Activated CD4-positive, alpha-beta T cell treated with anti-CD3 and anti-CD28 coated beads, Interleukin-2, amount 50 U/mL, for 16 hours (primary cell): ENCODE measurements around the gene EVC2.
"Not testable (repeated sequence)": the region's sequence is repeated elsewhere in the genome, so short reads cannot be mapped to it uniquely, and the experiment has no call there.

Experiments
- DNase-seq: peaks from one replicate; pipeline ENCODE4 v3.0.0-alpha.2; 2020

Gene EVC2

DNA sequence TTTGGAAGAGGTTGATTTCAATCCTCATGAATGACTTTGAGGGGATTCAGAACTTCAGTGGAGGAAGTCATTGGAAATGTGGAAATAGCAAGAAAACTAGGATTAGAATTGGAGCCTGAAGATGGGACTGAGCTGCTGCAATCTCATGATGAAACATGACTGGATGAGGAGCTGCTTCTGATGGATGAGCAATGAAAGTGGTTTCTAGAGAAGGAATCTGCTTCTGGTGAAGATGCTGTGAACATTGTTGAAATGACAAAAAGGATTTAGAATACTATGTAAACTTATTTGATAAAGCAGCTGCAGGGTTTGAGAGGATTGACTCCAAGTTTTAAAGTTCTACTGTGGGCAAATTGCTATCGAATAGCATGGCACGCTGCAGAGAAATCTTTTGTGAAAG lies 29.7 kb upstream of the EVC2 start:
- no peak for DNase-seq

DNA sequence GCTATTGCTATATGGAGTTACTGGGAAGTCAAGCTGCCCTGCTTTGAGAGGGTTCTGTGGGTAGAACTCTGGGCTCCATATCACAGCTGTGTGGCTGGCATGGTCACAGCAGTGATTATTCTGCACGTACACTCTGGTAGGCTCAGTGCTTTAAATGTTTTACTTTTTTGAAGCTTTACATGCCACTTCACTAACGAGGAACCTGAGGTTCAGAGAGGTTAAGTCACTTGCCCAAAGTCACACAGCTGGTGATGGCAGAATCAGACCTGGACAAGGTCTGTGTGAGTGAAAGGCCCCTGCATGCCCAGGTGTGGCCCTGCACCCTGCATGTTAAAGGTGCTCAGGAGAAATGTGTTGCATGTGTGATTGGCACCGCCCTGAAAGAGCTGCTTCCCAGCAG lies 27.1 kb upstream of the EVC2 start:
- no peak for DNase-seq

DNA sequence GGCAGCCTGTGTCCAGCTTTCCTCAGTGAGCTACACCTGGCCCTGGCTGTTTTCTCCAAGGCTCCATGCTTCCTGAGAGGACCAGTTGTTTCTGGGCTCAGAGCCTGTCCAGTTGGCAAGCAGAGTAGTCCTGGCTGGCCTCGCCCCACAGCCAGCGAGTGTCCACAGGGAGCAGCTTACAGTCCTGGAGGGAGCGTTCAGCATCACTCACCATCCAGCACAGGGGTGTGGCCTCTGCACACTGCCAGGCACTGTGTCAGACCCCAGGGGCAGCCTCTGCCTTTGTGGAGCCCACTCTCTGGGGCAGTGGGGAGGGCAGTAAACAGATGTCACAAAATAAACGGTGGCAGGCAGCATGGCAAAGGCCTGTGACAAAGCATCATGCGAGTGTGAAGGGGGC lies 26.5 kb upstream of the EVC2 start:
- no peak for DNase-seq

DNA sequence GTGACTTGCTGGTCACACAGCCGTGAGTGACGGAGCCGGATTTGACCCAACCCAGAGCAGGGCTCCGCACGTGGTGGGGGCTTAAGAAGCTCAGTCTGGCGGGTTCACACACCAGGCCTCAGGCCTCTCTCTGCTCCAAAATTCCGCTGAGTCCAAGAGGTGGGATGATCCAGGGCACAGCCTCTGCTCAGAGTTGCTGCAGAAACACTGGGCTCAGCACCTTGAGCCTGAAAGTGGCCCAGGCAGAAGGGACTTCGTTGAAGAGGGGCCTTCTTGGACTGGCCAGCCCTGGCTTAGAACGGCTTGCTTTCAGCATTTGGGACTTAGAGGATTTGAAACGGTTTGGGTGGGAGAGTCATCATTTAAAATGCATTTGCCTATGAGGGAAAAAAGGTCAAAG lies 23.8 kb upstream of the EVC2 start:
- no peak for DNase-seq

DNA sequence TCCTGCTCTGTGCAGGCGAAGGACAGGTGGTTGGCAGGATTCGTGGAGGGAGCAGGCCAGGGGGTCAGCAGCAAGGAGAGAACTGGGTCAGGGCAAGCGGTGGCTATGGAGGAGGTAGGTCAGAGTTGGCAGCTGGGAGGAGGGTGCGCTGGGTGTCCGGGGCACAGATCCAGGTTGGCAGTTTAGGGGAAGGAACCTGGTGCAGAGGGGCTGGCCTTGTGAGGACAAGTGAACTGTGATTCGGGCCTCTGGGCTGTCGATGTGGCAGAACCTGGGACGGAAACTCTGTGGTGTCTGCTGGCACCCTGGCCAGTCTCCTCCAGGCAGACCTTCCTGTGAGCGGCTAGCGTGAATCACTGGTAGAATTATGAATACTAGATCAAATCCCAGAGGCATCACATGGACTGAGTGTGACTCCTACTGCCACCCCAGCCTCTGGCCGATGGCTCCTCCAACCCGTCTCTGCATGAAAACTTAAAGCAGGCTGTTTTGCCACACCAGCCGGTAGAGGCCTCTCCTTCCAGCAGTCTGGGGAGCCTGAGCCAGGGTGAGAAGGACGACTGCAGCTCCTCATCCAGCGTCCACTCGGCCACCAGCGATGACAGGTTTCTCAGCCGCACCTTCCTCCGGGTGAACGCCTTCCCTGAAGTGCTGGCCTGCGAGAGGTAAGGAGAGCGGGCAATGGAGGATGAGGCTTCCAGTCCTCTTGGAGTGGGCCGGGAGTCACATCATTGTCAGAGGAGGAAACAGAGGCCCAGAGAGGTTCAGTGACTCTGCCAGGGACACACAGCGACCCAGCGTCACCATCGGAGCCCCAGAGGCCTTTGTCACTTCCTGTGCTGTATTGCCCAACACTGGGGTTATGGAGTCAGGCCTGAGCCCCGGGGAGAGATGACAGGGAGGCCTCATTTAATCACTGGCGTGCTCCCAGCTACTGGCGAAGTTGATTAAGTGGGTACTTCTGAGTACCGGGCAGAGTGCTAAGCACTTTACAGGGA lies 22.9 kb upstream of the EVC2 start:
- no peak for DNase-seq

DNA sequence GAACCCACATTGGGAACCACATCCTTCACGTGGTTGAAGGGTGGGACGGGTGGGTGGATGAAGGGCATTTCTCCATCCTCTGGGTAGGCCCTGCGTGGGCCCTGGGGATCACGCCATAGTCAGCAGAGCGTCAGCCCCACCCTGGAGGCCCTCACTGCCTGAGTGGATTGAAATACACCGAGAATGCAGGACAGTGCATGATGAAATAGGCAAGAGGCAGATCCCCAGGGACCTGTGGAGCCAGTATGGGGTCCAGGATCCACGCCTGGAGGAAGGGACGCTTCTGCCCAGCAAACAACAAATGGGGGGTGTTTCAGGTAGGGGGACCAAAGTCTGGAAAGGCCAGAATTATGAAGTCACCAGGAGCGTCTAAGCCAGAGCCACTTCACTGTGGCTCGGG lies 22.1 kb upstream of the EVC2 start:
- DNase-seq: no peak

DNA sequence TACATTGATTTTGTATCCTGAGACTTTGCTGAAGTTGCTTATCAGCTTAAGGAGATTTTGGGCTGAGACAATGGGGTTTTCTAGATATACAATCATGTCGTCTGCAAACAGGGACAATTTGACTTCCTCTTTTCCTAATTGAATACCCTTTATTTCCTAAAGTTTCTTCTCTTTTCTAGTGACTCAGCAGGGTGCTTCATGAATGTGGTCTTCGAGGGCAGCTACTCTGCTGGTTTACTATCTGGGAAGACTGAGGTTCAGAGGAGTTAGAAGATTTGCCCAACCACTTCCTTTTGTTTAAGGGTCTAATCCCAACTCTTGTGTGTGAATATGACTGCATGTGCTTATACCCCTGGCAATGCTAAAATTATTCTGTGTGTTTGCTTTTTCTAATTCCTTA lies 20.1 kb upstream of the EVC2 start:
- not testable (repeated sequence) for DNase-seq

DNA sequence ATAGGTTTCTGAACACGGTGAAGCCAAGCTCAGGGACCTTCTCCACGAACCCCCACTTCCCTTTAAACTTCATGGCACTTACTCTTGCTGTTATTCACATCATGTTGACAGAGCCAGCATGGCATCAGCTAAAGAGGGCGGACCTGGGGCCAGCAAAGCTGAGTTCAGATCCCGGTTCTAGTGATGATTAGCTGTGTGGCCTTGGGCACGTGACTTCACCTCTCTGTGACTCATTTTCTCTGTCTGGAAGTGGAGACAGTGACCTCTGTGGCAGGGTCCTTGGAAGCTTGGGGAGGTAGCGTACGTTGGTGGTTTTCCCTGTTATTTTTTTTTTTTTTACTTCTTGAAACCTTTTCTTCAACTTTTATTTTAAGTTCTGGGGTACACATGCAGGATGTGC lies 16.0 kb upstream of the EVC2 start:
- no peak for DNase-seq

DNA sequence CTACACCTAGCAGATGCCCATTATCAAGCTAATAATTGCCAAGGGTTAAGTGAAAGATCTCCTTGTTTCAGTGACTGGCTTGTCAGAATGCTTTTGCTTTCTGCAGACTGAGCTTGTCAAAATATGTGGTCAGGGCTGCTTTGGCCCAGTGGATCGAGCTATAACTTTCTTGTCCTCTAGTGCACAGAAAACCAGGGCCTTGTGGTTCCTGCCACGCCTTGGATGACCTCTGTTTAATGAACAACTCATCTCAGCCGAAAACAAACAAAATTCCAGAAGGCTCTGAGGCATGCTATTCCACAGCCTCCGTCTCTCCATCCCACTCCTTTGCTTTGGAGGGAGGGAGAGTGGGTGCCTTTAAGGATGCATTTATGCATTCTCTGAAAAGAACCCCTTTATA lies 14.0 kb upstream of the EVC2 start:
- DNase-seq: no peak

DNA sequence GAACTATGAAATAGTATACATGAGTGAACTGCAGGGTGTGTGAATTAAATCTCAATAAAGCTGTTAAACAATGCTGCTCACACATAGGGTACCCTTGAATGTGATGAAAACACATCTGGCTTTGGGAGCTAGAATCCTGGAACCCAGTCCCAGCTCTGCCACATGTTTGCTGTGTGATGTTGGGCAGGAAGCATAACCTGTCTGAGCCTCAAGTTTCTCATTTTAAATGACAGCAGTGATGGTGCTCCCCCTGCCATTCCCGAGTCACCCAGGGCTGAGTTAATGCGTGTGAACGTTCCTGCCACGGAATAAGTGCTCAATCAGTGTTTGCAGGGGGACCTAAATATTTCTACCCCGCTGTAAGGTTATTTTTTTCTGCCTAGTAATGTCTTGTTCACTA lies 13.6 kb upstream of the EVC2 start:
- no peak for DNase-seq

DNA sequence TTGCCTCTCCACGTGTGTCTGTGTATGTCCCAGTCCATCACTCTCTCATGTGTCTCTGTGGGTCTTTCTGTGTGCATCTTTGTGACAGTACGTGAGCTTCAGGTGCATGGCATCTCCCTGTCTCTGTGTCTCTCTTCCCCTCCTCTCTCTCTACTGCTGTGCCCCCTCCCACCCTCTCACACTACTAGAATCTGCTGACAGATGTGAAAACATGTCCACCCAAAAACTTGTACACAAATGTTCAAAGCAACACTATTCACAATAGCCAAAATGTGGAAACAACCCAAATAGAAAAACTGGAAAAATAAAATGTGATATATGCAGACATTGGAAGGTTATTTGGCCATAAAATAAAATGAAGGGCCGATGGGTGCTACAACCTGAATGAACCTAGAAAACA lies 12.6 kb upstream of the EVC2 start:
- DNase-seq: no peak

DNA sequence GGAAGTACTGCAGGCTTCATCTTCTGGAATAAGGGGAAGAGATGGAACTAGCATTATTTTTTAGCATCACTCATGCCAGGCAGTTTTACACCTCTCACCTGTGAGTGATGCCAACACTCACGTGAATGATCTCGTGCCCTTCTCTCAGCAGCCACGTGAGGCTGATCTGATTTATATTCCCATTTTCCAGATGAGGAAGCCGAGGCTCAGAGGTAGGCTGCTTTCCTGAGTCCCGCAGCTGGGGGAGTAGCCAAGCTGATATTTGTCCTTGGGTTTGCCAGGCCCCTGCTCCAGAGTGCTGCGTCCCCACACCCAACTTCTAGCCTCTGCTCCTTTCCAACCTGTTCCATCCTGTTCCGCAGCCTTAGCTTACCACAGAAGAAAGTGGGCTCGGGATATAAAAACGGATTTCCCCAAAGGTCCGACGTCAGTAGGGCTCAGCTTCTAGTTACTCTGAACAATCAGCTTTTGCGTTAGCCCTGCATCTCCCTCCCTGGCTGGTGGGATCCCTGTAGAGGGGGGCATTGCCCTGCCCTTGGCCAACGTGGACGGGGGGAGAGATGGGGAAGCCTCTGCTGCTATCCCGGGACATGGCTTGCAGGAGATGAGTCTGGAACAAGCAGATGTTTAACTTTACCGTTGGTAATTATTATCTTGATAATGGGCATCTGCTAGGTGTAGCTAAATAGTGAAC lies 11.9 kb upstream of the EVC2 start:
- no peak for DNase-seq

DNA sequence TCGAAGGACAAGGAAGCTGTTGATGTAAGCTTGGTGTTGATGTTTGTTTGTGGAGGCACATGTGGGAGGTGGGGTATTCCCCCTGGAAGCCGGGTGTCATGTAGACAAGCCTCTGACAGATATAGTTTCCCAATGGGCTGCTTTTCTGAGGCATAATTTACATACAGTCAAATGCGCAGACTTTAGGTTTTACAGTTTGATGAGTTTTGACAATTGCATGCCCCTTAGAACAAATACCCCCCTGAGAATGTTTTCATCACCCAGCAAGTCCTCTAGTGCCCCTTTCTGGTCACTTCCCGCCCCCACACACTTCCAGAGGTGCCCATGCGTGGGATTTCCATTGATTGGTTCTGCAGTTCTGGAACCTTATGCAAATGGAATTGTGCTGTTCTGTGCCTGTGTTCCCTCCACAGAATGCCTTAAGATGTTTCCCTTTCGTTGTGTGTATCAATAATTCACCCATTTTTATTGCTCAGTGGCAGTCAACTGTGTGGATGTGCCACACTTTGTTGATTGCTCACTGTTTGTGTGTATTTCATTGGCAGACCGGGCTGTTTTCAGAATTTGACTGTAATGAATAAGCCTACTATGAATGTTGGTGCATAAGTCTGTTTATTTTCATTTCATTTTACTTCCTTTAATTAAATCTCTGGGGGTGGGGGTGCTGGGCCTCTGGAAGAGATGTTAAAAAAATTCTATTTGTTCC lies 11.1 kb upstream of the EVC2 start:
- no peak for DNase-seq

DNA sequence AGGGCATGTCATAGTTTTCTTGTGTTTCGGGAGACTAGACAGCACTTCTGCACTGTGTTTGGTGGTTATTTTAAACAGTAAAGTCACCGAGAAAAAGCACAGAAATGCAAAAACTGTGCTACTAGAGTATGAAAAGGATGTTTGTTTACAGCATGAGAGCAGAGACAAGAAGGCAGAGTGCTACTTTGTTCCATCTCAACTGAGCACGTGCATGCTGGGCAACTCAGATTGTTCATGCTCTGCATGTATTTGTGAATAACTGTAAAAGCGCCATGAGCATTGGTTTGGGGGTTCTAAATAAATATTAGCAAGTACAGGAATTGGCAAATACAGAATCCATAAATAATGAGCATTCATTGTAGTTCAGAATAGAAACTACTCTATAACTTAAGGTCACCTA lies 10.1 kb upstream of the EVC2 start:
- DNase-seq: no peak

DNA sequence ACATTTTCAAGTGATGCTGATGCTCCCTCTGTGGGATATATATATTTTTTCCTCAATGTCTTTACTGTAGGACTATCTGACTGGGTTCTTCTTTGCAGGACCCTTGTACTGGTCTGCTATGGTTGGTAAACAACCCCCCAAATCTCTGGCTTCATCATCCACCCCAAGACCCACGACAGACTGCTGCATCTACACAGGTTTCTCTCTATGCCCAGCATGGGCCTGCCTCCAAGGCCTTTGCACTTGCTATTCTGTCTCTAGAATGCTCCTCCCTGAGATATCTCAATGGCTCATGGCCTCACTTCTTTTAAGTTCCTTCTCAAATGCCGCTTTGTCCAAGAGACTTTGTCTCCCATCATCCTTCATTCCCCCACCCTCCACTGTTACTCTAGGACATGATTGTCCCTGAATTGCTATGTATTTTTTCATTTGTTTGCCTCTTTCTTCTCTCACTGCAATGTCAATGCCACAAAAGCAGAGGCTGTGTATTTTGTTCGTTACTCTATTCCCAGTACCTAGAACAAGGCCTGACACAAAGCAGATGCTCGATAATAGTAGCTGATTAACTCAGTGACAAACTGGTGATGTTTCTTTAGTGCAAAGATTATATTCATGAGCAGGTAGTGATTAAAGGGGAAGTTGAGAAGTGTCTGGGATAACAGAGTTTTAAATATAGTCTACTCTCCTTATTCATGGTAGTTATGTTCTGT lies 9.2 kb upstream of the EVC2 start:
- no peak for DNase-seq

DNA sequence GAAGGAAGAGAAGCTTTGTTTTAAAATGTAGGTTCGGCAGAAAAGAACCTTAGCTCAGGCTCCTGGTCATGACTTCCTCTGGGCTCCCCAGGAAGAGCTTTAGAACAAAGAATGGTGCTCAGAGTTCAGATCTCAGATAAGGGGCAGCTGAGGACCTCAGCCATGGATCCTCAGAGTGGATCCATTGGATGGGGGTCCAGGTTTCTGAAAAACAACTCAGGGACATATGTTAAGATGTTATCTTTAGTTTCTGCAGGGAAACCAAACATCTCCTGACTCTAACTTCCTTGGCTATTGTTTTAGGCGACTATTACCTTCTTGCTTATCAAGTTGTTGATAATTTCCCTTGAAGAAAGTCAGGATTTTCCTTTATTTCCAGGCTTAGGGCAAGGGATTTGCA lies 8.0 kb upstream of the EVC2 start:
- no peak for DNase-seq

DNA sequence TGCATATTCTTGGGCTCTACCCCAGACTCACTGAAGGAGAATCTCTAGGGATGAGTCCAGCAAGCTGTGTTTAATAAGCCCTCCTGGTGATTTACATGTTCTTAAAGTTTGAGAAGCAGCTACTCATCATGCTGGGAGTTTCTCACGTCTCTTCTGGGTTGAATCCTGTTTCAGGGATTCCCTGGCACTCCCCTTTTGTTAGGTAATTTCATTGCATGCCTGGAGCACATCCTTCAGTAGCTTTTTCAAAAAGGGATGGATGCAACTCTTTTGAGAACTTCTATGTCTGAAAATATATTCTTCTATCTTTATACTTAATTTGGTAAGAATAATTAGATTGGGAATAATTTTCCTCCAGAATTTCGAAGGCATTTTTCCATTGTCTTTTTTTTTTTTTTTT lies 7.0 kb upstream of the EVC2 start:
- DNase-seq: no peak

DNA sequence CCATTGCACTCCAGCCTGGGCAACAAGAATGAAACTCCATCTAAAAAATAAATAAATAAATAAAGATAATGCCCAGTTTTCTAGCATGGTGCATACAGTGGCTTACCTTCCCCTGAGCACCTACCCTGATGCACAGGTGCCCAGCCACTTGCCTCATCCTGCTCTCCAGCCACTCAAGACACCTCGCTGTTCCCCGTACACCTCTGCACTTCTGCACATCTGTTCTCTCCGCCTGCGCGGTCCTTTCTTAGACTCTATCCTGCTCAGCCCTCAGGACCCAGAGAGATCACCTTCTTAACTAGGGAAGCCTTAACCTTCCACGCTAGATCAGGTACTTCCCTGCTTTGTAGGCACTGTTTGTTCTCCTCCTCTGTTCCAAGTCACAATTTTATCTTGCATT lies 5.5 kb upstream of the EVC2 start:
- no peak for DNase-seq

DNA sequence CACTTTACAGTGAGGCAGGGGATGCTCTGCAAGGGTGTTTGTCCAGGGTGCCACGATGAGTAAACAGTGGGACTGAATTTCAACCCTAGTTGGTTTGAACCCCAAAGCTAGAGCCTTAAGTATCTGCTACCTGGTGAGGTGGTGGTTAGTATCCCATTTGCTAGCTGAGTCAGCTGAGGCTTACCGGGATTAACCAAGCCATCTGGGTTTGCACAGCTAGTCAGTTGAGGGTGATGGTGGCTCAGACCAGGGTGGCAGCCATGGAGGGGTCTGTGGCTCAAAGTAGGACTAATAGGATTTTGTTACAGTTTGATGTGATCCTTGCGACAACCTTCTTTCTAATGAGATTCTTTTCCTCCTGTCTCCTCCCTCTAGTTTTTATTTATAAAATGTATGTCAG lies 4.6 kb upstream of the EVC2 start:
- DNase-seq: no peak

DNA sequence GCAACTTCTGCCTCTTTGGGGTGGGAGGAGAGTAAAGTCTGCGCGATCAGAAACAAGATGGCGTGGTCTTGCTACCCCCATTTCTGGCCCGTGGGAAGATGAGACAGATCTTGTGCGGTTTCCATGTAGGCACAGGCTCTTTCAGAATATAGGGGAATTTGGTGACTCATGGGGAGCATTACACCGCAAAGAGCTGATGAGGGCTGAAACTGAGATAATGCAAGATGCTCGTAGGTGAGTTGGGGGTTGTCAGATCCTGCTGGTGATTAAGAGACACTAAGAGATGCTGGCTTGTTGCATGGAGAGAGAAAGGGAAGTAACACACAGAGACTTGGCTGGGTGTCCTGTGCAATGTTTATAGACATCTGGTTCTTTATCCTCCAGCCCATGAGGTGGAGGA lies 4.2 kb upstream of the EVC2 start:
- peak; percentile 57 for DNase-seq

DNA sequence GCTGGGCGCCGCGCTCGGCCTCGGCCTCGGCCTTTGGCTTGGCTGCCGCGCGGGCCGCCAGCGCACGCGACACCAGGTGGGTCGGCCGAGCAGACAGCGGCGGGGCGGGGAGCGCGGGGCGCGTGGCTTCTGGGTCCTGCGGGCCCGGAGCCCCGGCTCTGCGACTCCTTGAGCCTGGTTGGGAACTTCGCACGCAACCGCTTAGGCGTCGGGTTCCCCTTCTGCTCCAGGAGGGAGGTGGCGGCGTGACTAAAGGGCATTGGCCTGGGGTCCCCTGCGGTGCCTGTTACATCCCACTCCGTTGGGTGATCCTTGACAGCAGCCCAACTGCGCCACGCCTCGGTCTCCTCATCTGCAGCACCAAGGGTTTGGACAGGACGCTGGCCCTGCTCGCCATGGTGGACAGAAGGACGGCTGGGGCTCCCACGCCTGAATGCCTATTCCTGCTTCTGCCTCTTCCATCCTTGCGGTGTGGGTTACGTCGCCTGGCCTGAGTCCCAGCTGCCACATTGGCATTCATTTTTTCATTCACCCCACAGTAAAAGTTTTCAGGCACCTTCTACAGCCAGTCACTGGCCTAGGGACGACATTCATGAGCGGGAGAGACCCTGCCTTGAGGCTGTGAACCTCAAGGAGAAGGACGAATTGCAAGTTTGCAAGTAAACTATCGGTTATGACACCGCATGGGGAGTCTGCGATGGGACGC lies 3.3 kb upstream of the EVC2 start:
- no peak for DNase-seq

DNA sequence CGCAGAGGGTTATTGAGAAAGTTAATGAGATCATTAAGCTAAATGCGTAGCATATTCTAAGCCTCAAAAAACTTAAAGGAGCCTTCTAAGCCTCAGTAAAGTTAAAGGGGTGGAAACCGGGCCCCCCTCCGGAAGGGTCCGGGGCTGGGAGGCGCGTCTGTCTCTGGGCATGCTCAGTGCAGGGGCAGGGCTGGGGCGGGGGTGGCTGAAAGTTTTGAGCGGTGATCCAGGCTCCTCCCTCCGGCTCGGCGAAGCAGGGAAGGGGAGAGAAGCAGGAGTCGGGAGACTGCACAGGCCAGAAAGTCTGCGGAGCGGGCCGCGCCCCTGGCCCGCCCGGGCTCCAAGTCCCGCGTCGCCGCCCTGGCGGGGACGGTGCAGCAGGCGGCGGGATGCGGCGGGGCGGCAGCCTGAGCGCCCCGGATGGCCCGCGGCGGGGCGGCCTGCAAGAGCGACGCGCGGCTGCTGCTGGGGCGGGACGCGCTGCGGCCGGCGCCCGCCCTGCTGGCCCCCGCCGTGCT lies 2.7 kb upstream of the EVC2 start, which contains the start of gene EVC:
TSS of gene EVC (plus strand) at position 241 of the 518 bp plus-strand sequence. CDS start at position 421, 180 bp downstream.
- DNase-seq: peak; percentile 41
